Measurements from ENCODE around the gene PTPRN2. TPM values are rescaled to one million over a fixed set of nuclear protein-coding genes. Genes with fewer than 3 reads are reported as not detected.

Gene PTPRN2
- total RNA-seq, 1 experiment from 2014 or later, result 2.1 TPM

DNA sequence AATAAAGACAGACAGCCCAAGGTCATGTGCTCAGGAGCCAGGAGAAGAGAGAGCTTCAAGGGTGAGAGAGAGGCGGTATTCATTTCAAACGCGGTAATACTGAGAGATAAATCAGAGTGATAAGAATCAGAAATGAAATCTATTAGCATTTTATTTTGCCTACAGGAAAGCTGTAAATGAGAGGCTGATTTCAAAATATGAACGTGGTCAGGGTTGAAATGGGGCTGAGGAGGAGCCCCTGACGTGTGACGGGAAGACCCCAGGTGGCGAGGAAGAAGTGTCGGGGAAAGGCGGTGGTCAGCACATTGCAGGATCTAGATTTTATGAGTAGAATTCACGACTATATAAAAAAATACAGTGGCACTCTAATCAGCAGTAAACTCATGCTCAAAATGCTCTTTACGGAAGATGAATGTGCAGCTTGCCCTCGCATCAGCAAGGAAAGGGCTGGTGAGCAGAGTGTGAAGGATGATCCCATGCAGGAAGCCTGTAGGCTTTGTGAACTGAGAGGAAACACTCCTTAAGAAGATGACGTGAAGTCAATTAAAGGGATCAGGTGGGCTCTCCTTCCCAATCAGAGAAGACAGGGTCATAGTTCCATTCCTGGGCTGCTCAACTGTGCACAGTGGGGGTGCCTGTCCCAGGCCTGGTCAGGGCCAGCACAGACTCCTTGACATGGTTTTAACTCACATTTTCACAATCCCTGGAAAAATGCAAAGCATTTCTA is 360.2 kb downstream of the PTPRN2 start:
- CTCF ChIA-PET, result no interaction called here
- Histone ChIP-seq H3K9me3 (ENCODE audit: control insufficient read depth in 1 of 2, insufficient read depth in 1 of 2, low read depth in 1 of 2, low read length in 2 of 2) (peaks cover 7 to 10% of the 10 kb centered on the region in 2 experiments; a peak in 1 of 4 replicates), H3K4me2 (ENCODE audit: low read length) (no peak overlapping the region), H3K4me1 (ENCODE audit: control insufficient read depth in 1 of 2, insufficient read depth in 2 of 2, low read length in 2 of 2) (no peaks in the 10 kb centered on the region), H3K27ac (ENCODE audit: low read depth, low read length) (no peak overlapping the region), H3K36me3 (ENCODE audit: control insufficient read depth in 1 of 2, insufficient read depth in 2 of 2, low read length in 2 of 2) (no peaks in the 10 kb centered on the region), H2AFZ (ENCODE audit: low read depth, low read length, poor library complexity, severe bottlenecking) (no peak overlapping the region), H3K9me2 (ENCODE audit: insufficient read depth) (no peaks in the 10 kb centered on the region), H3K79me2 (ENCODE audit: insufficient read depth, low read length) (no peaks in the 10 kb centered on the region), H4K20me1 (ENCODE audit: insufficient read depth) (no peaks in the 10 kb centered on the region), H3K27me3 (ENCODE audit: insufficient read depth, low read length) (no peaks in the 10 kb centered on the region), H3K4me3 (replicated peaks in 1 of 2; ENCODE audit: low read depth in 1 of 2, low read length in 2 of 2) (no peak overlapping the region), H3K9ac (ENCODE audit: low read length) (no peak overlapping the region)
- TF ChIP-seq CBX3 (IDR thresholded peaks at IDR 0.05; ENCODE audit: low read depth) (no peak), POLR2A (IDR thresholded peaks at IDR 0.05; ENCODE audit: borderline replicate concordance, extremely low read depth, insufficient read depth, insufficient read length) (no peak), FOSL1 (IDR thresholded peaks at IDR 0.05; ENCODE audit: low read depth) (no peak), CEBPB (IDR thresholded peaks at IDR 0.05; ENCODE audit: low read depth) (no peak), SP1 (IDR thresholded peaks at IDR 0.05; ENCODE audit: low read depth) (no peak), EZH2 (IDR thresholded peaks at IDR 0.05) (no peak), POLR2AphosphoS5 (IDR thresholded peaks at IDR 0.05; ENCODE audit: low read depth, low read length) (no peak), JUND (IDR thresholded peaks at IDR 0.05) (no peak), EGR1 (IDR thresholded peaks at IDR 0.05; ENCODE audit: low read depth) (no peak), EZH2phosphoT487 (IDR thresholded peaks at IDR 0.05; ENCODE audit: borderline replicate concordance) (no peak), ZNF274 (IDR thresholded peaks at IDR 0.05; ENCODE audit: low read depth, low read length) (no peak), YY1 (IDR thresholded peaks at IDR 0.05; ENCODE audit: extremely low read depth, insufficient replicate concordance, low read depth, low read length) (no peak), ELF1 (IDR thresholded peaks at IDR 0.05; ENCODE audit: borderline replicate concordance, low read depth) (no peak), SIN3A (IDR thresholded peaks at IDR 0.05; ENCODE audit: low read depth) (no peak), TCF7L2 (IDR thresholded peaks at IDR 0.05; ENCODE audit: borderline replicate concordance, extremely low read depth, insufficient read depth, insufficient read length) (no peak), RAD21 (IDR thresholded peaks at IDR 0.05; ENCODE audit: low read depth) (no peak)
- TF ChIP-seq, protein P1, sequence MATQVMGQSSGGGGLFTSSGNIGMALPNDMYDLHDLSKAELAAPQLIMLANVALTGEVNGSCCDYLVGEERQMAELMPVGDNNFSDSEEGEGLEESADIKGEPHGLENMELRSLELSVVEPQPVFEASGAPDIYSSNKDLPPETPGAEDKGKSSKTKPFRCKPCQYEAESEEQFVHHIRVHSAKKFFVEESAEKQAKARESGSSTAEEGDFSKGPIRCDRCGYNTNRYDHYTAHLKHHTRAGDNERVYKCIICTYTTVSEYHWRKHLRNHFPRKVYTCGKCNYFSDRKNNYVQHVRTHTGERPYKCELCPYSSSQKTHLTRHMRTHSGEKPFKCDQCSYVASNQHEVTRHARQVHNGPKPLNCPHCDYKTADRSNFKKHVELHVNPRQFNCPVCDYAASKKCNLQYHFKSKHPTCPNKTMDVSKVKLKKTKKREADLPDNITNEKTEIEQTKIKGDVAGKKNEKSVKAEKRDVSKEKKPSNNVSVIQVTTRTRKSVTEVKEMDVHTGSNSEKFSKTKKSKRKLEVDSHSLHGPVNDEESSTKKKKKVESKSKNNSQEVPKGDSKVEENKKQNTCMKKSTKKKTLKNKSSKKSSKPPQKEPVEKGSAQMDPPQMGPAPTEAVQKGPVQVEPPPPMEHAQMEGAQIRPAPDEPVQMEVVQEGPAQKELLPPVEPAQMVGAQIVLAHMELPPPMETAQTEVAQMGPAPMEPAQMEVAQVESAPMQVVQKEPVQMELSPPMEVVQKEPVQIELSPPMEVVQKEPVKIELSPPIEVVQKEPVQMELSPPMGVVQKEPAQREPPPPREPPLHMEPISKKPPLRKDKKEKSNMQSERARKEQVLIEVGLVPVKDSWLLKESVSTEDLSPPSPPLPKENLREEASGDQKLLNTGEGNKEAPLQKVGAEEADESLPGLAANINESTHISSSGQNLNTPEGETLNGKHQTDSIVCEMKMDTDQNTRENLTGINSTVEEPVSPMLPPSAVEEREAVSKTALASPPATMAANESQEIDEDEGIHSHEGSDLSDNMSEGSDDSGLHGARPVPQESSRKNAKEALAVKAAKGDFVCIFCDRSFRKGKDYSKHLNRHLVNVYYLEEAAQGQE (IDR thresholded peaks at IDR 0.05; ENCODE audit: low read depth), result no peak
- TF ChIP-seq, protein P2, sequence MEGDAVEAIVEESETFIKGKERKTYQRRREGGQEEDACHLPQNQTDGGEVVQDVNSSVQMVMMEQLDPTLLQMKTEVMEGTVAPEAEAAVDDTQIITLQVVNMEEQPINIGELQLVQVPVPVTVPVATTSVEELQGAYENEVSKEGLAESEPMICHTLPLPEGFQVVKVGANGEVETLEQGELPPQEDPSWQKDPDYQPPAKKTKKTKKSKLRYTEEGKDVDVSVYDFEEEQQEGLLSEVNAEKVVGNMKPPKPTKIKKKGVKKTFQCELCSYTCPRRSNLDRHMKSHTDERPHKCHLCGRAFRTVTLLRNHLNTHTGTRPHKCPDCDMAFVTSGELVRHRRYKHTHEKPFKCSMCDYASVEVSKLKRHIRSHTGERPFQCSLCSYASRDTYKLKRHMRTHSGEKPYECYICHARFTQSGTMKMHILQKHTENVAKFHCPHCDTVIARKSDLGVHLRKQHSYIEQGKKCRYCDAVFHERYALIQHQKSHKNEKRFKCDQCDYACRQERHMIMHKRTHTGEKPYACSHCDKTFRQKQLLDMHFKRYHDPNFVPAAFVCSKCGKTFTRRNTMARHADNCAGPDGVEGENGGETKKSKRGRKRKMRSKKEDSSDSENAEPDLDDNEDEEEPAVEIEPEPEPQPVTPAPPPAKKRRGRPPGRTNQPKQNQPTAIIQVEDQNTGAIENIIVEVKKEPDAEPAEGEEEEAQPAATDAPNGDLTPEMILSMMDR (IDR thresholded peaks at IDR 0.05 in 2 of 3, conservative IDR thresholded peaks at IDR 0.05 in 1 of 3; ENCODE audit: borderline replicate concordance in 1 of 3, insufficient read depth in 1 of 3, low read depth in 2 of 3, low read length in 2 of 3), result no peak
- TF ChIP-seq, protein P3, sequence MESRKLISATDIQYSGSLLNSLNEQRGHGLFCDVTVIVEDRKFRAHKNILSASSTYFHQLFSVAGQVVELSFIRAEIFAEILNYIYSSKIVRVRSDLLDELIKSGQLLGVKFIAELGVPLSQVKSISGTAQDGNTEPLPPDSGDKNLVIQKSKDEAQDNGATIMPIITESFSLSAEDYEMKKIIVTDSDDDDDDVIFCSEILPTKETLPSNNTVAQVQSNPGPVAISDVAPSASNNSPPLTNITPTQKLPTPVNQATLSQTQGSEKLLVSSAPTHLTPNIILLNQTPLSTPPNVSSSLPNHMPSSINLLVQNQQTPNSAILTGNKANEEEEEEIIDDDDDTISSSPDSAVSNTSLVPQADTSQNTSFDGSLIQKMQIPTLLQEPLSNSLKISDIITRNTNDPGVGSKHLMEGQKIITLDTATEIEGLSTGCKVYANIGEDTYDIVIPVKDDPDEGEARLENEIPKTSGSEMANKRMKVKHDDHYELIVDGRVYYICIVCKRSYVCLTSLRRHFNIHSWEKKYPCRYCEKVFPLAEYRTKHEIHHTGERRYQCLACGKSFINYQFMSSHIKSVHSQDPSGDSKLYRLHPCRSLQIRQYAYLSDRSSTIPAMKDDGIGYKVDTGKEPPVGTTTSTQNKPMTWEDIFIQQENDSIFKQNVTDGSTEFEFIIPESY (IDR thresholded peaks at IDR 0.05; ENCODE audit: extremely low read depth, insufficient replicate concordance, low read length), result no peak
- TF ChIP-seq, protein P4, sequence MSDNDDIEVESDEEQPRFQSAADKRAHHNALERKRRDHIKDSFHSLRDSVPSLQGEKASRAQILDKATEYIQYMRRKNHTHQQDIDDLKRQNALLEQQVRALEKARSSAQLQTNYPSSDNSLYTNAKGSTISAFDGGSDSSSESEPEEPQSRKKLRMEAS (IDR thresholded peaks at IDR 0.05), result no peak
- intact Hi-C loops (cut with micrococcal nuclease), result no loop called here
- BruUV-seq (replicated peaks), result no TSS peak
- DNase-seq (ENCODE audit: low read depth, low spot score) (no peak), ATAC-seq (no peak)
- POLR2A ChIA-PET, result no interaction called here
- RAD21 ChIA-PET (ENCODE audit: low non-redundant PET in 1 of 2, low total read pairs in 2 of 2, uncharacterized antibody in 2 of 2, unreplicated experiment in 2 of 2), result no interaction called here
